ENCODE results near the gene NKD1. TPM values are rescaled to one million over a fixed set of nuclear protein-coding genes. Genes with fewer than 3 reads are reported as not detected.

NKD1 gene
- total RNA-seq, 2 donors from 2014 or later = 0.66 to 1.3 TPM

DNA sequence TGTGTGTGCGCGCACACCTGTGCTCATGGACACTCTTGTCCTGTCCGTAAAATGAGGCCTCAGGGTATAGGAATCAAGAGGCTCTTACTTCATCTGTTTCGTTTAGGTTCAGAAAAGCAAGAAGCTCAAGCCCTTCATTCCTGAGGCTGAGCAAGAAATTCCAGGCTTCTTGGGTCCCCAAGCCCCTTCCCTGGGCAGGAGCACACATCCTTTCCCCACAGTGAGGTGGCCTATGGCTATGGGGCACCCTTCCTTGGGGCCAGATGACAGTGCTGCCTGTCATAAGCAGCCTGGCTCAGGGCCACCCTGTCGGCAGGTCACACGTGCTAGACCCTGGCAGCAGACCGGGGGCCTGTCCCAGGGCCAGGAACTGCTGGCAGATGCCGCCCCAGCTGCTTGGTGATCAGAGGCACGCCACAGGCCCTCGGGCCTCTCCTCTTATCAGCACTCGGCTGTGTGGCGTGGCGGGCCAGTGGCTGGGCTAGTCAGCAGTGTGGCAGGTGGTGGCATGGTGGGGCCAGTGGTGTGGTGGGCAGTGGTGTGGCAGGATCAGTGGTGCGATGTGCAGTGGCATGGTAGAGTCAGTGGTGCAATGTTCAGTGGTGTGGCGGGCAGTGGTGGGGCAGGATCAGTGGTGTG is 50.2 kb downstream of the NKD1 start:
- no peak overlapping the region for H3K27ac Mint-ChIP-seq
- no peaks in the 10 kb centered on the region for H3K9me3 Mint-ChIP-seq
- H3K36me3 Mint-ChIP-seq (ENCODE audit: low read depth) = no peaks in the 10 kb centered on the region
- no peaks in the 10 kb centered on the region for H3K27me3 Mint-ChIP-seq
- peaks cover 16% of the 10 kb centered on the region for H3K4me1 Mint-ChIP-seq
- no peak for ATAC-seq (replicated peaks)
- H3K4me3 Mint-ChIP-seq = no peak overlapping the region

DNA sequence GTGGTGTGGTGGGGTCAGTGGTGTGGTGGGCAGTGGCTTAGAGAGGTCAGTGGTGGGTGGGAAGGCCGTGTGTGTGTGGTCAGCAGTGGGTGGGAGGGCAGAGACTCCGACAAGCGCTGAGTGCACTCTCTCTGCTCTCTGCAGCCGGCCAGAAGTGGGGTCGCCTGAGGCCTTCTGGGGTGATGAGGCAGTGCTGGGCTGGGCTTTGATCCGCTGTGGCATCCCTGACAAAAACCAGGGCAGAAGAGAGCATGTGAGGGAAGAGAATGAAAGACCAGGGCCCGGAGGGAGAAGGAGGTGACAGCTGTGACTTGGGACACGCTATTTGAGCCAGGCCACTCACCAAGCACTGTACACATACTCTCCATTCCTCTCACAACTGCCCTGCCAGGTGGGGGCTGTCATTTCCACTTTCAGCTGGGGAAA is 50.8 kb downstream of the NKD1 start:
- peaks cover 16% of the 10 kb centered on the region for H3K4me1 Mint-ChIP-seq
- ATAC-seq (replicated peaks) = no peak

DNA sequence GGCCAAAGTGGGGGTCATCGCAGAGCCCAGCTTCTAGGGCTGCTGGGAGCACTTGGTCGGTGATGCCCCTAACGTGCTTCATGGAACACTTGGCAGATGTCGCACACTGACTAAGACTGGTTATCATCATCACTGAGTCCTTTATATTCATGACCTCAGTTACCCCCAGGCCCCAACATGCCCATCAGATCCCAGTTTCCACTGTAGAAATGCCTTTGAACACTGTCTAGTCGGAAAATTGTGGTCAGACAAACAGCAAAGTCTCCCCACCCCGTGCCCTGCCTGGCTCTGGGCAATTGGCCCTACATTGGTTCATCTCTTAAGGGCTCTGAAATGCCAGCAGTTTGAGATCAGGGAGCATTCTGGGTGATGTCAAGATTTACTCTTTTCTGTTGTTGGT is 51.3 kb downstream of the NKD1 start:
- ATAC-seq (replicated peaks) = peak; percentile 34
- Mint-ChIP-seq H3K9me3 (no peaks in the 10 kb centered on the region), H3K36me3 (ENCODE audit: low read depth) (no peaks in the 10 kb centered on the region), H3K4me1 (peaks cover 16% of the 10 kb centered on the region), H3K27ac (no peak overlapping the region), H3K4me3 (no peak overlapping the region), H3K27me3 (no peaks in the 10 kb centered on the region)

More for the DNA sequence above, 50.8 kb downstream of the NKD1 start:
- no peaks in the 10 kb centered on the region for H3K36me3 Mint-ChIP-seq (ENCODE audit: low read depth)
- no peak overlapping the region for H3K27ac Mint-ChIP-seq
- H3K9me3 Mint-ChIP-seq = no peaks in the 10 kb centered on the region
- no peak overlapping the region for H3K4me3 Mint-ChIP-seq
- H3K27me3 Mint-ChIP-seq = no peaks in the 10 kb centered on the region

DNA sequence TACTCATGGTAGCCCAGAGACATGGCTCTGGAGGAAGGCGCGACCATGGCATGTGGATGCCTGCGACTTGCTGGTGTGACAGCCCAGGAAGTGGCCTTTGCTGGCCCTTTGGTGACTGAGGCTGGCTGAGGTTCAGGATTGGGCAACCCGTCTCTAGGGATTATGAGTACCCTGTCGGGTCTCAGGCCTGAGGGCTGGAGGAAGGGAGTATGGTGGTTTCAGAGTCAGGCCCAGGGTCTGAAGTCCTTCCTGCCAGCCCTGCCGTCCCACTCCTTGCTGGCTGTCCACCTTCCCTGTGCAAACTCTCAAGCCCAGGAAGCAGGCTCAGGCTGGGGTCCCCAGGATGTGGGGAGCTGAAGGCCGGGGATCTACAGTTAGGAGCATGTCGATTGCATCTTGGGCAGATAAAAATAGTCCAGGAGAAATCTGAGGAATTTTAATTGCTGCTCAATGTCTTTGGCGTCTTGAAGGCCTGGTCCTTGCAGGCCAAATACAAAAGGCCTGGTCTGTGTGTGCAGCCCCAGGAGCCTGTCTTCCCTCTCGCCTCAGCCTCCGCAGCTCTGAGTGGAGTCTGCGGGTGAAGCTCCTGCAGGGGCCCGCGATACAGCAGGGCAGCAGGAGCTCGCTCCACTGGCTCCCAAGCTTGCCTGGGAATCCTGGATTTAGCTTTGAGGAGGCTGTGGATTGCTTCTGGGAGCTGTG is 52.5 kb downstream of the NKD1 start:
- no peak overlapping the region for H3K4me3 Mint-ChIP-seq
- H3K27me3 Mint-ChIP-seq = no peaks in the 10 kb centered on the region
- peaks cover 16% of the 10 kb centered on the region for H3K4me1 Mint-ChIP-seq
- H3K27ac Mint-ChIP-seq = peak overlapping the region; percentile 71
- no peaks in the 10 kb centered on the region for H3K36me3 Mint-ChIP-seq (ENCODE audit: low read depth)
- no peak for ATAC-seq (replicated peaks)
- H3K9me3 Mint-ChIP-seq = no peaks in the 10 kb centered on the region

DNA sequence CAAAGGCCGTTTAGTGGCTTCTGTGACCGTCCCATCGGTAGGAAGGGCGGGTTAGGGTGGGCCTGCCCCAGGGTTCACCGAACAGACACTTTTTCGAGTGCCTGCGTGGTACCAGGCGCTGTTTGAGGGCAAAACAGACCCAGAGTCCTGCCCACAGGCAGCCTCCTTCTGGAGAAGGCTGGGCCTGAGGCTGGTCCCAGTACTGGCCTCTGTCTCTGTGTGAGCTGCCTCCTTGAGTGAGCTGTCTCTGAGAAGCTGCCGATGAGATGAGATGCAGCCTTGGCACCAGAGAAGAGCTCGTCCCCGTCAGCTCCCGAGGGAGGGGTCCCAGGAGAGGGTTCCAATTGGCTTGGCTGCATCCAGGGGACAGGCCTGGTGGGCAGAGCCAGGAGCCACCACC is 53.1 kb downstream of the NKD1 start:
- no peak for ATAC-seq (replicated peaks)
- Mint-ChIP-seq H3K27me3 (no peaks in the 10 kb centered on the region), H3K9me3 (no peaks in the 10 kb centered on the region), H3K4me3 (no peak overlapping the region), H3K4me1 (peaks cover 16% of the 10 kb centered on the region), H3K36me3 (ENCODE audit: low read depth) (no peaks in the 10 kb centered on the region), H3K27ac (no peak overlapping the region)

DNA sequence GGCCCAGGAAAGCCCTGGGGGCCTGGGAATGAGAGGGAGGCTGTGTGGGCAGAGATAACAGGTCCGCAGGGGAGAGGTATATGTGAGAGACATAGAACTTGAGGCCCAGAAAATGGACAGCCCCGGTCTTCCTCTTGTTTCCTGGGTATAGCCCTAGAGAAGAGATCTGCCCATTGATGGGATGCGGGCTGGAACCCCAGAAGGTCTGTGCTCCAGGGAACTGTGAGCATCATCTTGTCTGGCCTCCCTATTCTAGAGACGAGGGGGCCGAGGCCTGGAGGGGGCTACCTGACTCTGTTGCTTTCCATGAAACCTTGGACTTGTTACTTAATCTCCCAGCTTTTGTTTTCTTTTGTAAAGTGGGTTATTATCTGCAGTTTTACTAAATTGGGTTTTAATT is 53.9 kb downstream of the NKD1 start:
- H3K27me3 Mint-ChIP-seq = no peaks in the 10 kb centered on the region
- H3K36me3 Mint-ChIP-seq (ENCODE audit: low read depth) = no peaks in the 10 kb centered on the region
- peak overlapping the region; percentile 80 for H3K27ac Mint-ChIP-seq
- H3K4me3 Mint-ChIP-seq = peak overlapping the region; percentile 45
- ATAC-seq (replicated peaks) = no peak
- H3K9me3 Mint-ChIP-seq = no peaks in the 10 kb centered on the region
- peaks cover 16% of the 10 kb centered on the region for H3K4me1 Mint-ChIP-seq

DNA sequence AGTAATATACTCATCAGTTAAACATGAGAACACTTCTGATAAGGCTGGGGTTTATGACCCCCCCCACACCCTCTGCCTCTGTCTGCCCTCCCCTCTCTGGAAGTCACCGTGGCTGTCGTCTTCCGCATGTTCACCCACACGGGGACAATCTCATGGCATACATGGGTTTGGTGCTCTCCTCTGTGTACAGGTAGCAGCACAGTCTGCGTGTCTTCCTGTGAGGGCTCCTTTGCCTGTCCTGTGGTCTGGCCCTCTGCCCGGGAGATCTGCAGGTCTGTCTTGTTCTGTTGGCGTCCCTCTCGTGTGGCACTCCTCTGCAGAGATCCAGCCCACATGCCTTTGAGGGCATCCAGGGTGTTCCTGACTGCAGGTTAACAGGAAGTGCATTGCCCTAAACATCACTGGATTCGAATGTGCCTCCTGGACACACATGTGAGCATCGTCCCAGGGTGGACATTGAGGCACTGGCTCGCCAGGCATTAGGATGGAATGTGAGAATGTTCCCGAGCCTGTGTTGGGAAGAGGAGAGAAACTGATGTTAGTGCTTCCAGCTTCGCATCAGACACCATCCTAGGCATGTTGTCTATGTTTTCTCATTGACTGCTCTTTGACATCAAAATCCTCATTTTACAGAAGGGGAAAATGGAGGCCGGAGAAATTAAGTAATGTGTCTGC is 54.5 kb downstream of the NKD1 start:
- Mint-ChIP-seq H3K4me1 (peaks cover 16% of the 10 kb centered on the region), H3K9me3 (no peaks in the 10 kb centered on the region), H3K27me3 (no peaks in the 10 kb centered on the region), H3K27ac (peak overlapping the region; percentile 80), H3K36me3 (ENCODE audit: low read depth) (no peaks in the 10 kb centered on the region), H3K4me3 (peak overlapping the region; percentile 45)
- peak; percentile 61 for ATAC-seq (replicated peaks)

DNA sequence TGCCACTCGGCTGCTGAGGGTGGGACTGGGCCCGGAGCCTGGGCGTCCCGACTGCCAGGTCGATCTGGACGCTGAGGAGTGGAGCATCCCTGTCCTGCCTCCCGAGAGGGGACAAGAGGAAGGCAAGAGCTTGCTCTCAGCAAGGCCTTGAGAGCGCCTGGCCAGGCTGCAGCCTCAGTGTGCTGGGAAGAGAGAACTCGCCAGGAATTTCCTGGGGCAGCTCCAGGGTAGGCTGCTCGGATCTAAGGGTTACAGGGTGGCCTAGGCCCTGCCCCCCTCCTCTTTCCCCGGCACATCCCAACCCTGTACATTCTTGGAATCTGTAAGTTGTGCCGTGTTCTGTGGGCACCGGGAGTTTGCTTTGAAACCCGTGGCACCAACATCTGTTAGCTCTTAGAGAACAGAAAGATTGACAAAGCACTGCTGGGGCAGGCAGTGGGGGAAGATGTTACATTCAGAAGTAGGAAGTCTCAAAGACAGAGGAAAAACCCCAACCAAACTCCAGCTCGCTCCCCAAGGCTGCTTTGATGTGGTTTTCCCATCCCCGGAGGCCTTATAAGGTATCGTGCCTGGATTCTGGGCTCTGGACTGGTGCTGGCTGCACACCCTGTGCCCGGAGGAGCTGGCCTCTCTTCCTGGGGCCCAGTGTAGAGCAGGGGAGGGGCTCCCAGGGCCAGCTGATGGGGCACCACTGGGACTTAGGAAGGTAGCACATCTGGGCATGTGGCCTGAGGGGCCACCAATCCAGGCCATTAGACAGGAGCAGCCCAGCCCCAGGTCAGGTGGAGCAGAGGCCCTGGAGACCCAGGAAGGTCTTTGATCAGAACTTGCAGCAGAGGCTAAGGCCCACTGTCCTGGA is 55.2 kb downstream of the NKD1 start:
- Mint-ChIP-seq H3K9me3 (no peaks in the 10 kb centered on the region), H3K27ac (peak overlapping the region; percentile 80), H3K36me3 (ENCODE audit: low read depth) (no peaks in the 10 kb centered on the region), H3K4me1 (peaks cover 16% of the 10 kb centered on the region), H3K4me3 (peak overlapping the region; percentile 45), H3K27me3 (no peaks in the 10 kb centered on the region)
- no peak for ATAC-seq (replicated peaks)

DNA sequence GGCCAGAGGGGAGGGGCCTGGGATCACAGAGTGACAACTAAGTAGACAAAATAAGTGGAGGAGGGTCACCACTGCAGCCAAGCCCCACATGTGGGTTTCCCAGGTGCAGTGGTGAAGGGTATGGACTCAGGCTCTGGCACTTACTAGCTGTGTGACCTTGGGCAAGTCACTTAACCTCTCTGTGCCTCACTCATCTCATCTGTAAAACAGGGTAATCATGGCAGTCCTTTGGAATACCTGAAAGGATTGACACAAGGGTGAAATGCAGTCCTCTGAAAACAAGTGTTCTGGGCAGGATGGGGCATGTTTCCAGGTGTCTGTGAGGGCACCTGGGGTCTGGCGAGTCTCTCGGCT is 55.8 kb downstream of the NKD1 start:
- Mint-ChIP-seq H3K4me1 (peaks cover 16% of the 10 kb centered on the region), H3K27me3 (no peaks in the 10 kb centered on the region), H3K4me3 (no peak overlapping the region), H3K27ac (peak overlapping the region; percentile 80), H3K36me3 (ENCODE audit: low read depth) (no peaks in the 10 kb centered on the region), H3K9me3 (no peaks in the 10 kb centered on the region)
- no peak for ATAC-seq (replicated peaks)

DNA sequence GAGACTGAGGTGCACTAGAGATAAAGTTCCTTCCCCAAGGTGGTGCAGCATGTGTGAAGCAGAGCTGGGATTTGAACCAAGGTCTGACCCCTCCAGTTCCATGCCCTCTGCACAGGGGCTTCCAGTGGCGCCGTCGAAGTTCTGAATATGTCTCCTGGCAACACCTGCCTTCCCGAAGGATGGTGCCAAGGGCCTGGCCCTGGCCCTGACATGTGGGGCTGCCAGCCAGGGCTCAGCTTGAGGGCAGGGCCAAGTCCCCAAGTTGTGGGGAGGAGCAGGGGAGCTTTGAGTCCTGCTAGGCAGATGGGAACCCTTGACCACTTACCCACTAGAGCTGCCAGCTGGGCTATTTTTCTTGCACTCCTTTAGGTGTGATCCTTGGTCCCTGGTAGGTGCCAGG is 56.4 kb downstream of the NKD1 start:
- peak overlapping the region; percentile 80 for H3K27ac Mint-ChIP-seq
- no peak overlapping the region for H3K4me3 Mint-ChIP-seq
- H3K9me3 Mint-ChIP-seq = no peaks in the 10 kb centered on the region
- H3K27me3 Mint-ChIP-seq = no peaks in the 10 kb centered on the region
- H3K36me3 Mint-ChIP-seq (ENCODE audit: low read depth) = no peaks in the 10 kb centered on the region
- no peak for ATAC-seq (replicated peaks)
- peaks cover 16% of the 10 kb centered on the region for H3K4me1 Mint-ChIP-seq

DNA sequence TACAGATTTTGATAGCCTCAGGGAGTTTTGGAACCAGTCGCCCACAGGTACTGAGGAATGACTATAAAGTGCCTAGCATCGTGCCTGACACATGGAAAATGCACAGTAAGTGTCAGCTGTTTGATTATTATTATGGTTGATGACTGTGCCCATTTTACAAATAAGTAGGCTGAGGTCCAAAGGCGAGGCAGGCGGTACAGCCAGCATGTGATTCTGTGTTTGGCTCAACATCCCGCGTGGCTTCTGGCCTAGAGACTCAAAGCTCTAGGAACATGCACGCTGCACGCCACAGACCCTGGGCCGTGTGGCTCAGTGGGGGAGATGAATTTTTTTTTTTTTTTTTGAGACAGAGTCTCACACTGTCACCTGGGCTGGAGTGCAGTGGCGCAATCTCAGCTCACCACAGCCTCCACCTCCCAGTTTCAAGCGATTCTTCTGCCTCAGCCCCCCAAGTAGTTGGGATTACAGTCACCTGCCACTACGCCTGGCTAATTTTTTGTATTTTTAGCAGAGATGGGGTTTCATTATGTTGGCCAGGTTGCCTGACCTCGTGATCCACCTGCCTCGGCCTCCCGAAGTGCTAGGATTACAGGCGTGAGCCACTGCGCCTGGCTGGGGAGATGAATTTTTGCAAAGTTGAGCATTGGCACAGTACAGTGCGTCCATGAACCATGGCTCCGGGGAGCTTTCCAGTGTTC is 57.7 kb downstream of the NKD1 start:
- Mint-ChIP-seq H3K4me3 (no peak overlapping the region), H3K36me3 (ENCODE audit: low read depth) (no peaks in the 10 kb centered on the region), H3K27ac (no peak overlapping the region), H3K4me1 (peaks cover 16% of the 10 kb centered on the region), H3K27me3 (no peaks in the 10 kb centered on the region), H3K9me3 (no peaks in the 10 kb centered on the region)
- ATAC-seq (replicated peaks) = no peak

DNA sequence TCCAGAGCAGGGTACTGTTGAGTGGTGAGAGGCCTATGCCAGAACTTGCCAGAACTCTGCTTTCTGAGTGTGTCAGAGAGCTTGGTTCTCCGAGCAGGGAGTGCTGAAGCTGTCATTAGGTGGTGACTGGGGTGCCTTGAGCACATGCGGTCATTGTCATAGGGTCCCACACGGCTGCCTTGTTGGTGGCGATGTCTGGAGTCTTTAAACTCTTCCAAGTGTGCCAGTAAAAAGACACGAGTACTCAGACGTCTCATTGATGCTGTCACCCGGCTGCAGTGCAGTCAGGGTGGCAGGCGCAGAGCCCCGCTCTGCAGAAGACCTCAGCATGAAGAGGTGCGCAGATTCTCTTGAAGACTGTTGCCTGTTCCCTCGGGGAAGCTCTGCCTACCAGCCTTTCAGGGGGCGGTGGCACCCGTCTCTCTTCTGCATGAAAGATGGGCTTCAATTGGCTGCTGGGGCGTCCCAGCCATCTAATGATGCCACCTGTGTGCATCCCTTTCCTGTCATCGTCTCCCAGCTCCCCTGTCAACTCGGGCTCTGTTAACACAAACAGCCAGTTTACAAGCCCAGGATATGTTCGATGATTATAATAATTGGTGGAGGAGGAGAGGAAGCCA is 58.3 kb downstream of the NKD1 start:
- ATAC-seq (replicated peaks) = no peak
- Mint-ChIP-seq H3K4me3 (no peak overlapping the region), H3K4me1 (peaks cover 18% of the 10 kb centered on the region), H3K27me3 (no peaks in the 10 kb centered on the region), H3K27ac (no peak overlapping the region), H3K36me3 (ENCODE audit: low read depth) (no peaks in the 10 kb centered on the region), H3K9me3 (no peaks in the 10 kb centered on the region)

DNA sequence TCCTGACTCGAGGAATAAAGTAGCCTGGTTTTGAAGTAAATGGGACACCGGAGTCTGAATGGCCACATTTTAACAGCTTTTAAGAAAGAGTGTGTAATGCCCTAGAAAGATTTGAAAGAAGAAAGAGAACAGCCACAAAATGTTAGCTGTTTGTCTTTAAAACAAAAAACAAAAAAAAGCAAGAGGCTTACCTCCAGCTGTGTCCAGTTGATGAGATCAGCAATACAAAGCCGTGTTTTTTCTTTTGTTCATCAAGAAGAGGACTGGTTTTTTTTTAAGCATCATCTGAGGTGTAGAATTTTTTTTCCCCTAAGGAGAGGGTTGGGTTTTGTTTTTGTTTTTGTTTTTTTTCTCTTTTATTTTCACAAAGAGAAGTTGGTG is 58.8 kb downstream of the NKD1 start:
- ATAC-seq (replicated peaks) = no peak
- Mint-ChIP-seq H3K4me3 (no peak overlapping the region), H3K9me3 (no peaks in the 10 kb centered on the region), H3K27ac (no peak overlapping the region), H3K27me3 (no peaks in the 10 kb centered on the region), H3K36me3 (ENCODE audit: low read depth) (no peaks in the 10 kb centered on the region), H3K4me1 (peaks cover 17% of the 10 kb centered on the region)

DNA sequence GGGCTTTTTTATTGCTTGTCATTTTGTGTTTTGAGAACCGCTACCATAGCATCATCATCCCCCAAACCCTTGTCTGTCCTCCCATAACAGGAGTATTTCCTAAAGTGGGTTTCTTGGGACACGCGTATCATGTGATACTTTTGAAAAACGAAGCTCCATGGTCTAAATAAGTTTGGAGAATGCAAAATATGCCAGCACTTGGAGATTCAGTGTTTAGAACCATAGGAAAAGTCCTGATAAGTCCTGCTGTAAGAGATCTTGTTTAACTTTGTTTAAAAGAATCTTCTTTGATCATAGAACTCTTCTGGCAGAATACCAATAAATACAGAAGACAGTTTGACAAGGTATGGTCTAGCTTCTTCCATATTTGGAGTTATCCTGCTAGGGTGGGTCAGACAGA is 59.3 kb downstream of the NKD1 start:
- peaks cover 13% of the 10 kb centered on the region for H3K4me1 Mint-ChIP-seq
- no peak for ATAC-seq (replicated peaks)
- H3K36me3 Mint-ChIP-seq (ENCODE audit: low read depth) = no peaks in the 10 kb centered on the region
- H3K4me3 Mint-ChIP-seq = no peak overlapping the region
- no peak overlapping the region for H3K27ac Mint-ChIP-seq
- H3K9me3 Mint-ChIP-seq = no peaks in the 10 kb centered on the region
- no peaks in the 10 kb centered on the region for H3K27me3 Mint-ChIP-seq
